Activated T-helper 1 cell treated with anti-CD3 and anti-CD28 coated beads, Interleukin-2, amount 50 U/mL, for 16 hours (primary cell): Measurements from ENCODE around the gene MAX.

Experiments
- DNase-seq, 2 donors: peaks; one replicate each; pipeline ENCODE4 v3.0.0-alpha.2; 2020; ENCODE audit warnings: low read depth in 1 of 2, low spot score in 1 of 2

Gene MAX

GRCh38 chr14:65102441-65103149, at the start of gene MAX:
Gene MAX (minus strand): TSS chr14:65102517. CDS start chr14:65102339, 178 bp downstream.
- DNase-seq, result peak; percentile 97 to 98

DNA sequence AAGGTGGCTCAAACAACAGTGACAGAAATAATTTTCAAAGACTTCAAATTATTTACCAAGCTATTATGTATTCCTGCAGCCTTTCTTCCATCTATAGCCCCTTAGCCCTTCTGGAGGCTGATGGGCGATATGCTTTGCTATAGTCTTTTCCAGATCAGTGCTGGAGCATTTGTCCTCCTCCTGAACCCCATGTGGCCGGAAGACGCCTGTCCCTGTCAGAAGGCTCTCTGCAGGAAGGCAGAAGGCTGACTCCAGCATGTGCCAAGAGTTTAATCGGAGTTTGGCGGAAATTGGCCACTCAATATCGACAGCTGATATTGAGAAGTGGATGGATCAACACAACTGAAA, 49.3 kb upstream of the MAX start:
- DNase-seq, result no peak

DNA sequence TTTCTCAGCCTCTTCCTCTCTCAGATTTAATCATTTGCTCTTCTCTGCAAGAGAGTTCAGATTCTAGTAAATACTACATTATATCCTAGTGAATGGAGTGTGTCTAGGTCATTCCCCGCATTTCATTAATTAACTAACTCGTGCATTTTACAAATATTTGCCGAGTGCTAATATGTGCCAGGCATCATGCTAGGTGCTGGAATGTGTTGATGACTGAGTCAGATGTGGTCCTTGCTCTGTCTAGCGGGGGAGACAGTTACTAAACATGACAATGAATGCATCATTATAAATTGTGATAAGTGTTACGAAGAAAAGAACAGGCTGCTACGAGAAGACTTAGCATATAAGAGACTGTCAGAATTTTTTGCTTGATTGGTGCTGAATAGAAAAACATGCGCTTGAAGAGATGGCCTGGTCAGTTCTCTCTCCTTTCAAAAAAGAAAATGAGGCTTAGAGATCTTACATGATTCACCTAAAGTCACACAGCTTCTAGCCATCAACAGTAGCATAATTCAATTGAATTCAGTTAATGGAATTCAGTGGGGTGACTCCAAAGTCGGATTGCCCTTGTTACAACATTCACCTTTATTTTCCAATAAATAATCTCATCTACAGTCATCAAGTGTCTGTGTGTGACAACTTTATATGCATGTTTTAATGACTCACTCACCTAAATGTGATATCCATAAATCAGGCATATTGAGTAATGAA, 48.7 kb upstream of the MAX start:
- no peak for DNase-seq

- no peak for DNase-seq
Measured at GRCh38 chr14:65149116-65149515, 46.8 kb upstream of the MAX start.

GRCh38 chr14:65144170-65144569, 41.9 kb upstream of the MAX start:
- no peak for DNase-seq

GRCh38 chr14:65142914-65143625, 40.8 kb upstream of the MAX start:
- no peak for DNase-seq

DNA sequence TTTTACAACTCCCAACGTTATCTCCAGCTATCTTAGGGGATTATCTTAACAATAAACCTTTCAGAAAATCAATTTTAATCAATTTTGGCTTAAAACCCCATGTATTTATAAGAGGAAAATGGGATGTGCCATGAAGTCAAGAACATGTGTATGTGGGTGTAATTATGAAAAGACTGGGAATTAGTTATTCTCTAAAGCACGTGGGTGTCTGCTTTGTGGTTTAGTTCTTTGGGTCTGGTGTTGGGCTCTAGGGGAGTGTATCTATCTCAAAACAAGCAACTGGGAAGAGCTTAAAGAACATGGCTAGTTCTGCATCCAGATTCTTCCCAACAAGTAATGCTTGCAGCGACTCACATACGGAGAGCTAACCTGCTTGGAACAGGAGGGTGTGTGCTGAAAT, 40.1 kb upstream of the MAX start:
- DNase-seq, result no peak

- no peak for DNase-seq
Measured at GRCh38 chr14:65141523-65141922, 39.2 kb upstream of the MAX start.

GRCh38 chr14:65137648-65138307, 35.5 kb upstream of the MAX start:
- no peak for DNase-seq

GRCh38 chr14:65134651-65135579, 32.6 kb upstream of the MAX start:
- no peak for DNase-seq

DNA sequence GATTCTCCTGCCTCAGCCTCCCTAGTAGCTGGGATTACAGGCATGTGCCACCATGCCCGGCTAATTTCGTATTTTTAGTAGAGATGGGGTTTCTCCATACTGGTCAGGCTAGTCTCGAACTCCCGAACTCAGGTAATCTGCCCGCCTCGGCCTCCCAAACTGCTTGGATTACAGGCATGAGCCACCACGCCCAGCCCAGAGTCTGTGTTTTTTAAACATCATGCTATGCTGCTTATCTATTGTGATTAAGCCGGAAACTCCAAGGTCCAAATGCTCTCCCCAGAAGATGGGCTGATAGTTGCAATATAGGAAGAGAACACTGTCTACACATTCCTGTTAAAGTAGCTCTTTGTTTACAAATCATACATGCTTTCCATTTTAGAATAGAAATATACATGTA, 30.5 kb upstream of the MAX start:
- DNase-seq, result no peak

DNA sequence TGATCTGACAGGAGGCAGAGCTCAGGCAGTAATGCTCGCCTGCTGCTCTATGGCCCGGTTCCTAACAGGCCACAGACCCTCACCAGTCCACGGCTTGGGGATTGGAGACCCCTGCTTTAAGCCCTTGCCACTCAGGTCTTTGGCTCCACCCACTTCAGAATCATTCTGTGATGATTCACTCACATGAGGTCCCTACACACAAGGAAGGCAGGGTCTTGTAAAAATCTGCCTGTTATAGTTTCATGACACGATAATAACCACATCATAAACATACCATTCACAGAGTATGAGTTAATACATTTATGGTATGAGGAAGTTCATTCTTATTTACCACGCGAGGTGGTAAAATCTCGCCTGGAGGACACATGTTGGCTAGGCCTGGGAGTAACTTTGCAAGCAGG, 29.0 kb upstream of the MAX start:
- no peak for DNase-seq

DNA sequence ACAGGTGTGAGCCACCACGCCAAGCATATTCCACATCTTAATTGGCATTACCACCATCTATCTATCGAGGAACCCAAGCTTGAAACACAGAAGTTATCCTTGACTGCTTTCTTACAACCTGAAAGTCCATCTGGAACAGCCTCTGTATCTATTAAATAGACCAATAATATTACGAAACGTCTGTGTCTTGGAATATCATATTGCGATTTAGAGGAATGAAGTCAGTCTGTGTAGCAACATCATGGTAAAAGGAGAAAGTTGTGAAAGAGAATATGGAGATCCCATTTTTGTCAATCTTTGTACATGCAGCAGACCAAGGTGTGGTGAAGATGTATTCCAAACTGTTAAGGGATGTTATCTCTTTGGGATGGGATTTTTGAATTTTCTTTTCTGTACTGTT, 25.8 kb upstream of the MAX start:
- DNase-seq, result no peak

- DNase-seq, result no peak
Measured at GRCh38 chr14:65117769-65118745, 15.7 kb upstream of the MAX start.

GRCh38 chr14:65115615-65116014, 13.3 kb upstream of the MAX start:
- DNase-seq, result no peak

GRCh38 chr14:65110525-65110924, 8.2 kb upstream of the MAX start:
- no peak for DNase-seq

GRCh38 chr14:65109357-65109756, 7.0 kb upstream of the MAX start:
- DNase-seq, result no peak

- no peak for DNase-seq
Measured at GRCh38 chr14:65107200-65107599, 4.9 kb upstream of the MAX start.

DNA sequence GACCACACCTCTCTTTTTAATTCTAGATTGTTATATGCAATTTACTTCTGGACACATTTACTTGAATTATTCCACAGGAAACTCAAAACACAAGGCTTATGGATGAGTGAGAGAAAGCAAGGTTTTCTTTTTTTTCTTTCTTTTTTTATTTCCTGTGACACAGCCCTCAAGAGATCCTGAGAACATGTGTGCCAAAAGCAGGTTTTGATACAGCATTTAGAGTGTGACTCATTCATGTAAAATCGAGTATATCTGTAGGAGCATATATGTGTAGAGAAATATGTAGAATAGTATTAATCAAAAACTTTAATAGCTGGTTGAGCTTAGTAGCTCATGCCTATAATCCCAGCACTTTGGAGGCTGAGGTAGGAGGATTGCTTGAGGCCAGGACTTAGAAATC, 4.4 kb upstream of the MAX start:
- no peak for DNase-seq

DNA sequence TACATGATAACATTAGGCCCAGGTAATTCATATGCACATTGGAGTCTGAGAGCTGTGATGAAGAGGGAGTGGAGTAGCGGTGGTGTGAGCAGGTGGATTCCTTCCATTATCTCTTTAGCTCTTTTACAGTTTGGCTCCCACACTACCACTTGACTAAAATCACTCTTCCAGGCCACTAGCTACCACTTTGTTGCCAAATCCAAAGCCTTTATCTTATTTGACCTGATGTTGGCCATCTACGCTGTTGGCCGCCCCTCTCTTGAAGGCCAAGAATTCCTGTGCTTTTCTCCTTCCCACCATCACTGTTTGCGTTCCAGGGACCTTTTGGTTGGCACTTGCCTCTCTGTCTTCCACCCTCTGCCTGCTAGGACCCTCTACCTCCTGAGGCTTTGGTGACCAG, 4.0 kb upstream of the MAX start:
- DNase-seq, result no peak
